ENCODE data around the gene MAD2L1BP. TPM values are rescaled to one million over a fixed set of nuclear protein-coding genes. Genes with fewer than 3 reads are reported as not detected.

Gene MAD2L1BP
- total RNA-seq, 4 donors from 2014 or later, result 20.8 to 31.1 (median 27.7) TPM

DNA sequence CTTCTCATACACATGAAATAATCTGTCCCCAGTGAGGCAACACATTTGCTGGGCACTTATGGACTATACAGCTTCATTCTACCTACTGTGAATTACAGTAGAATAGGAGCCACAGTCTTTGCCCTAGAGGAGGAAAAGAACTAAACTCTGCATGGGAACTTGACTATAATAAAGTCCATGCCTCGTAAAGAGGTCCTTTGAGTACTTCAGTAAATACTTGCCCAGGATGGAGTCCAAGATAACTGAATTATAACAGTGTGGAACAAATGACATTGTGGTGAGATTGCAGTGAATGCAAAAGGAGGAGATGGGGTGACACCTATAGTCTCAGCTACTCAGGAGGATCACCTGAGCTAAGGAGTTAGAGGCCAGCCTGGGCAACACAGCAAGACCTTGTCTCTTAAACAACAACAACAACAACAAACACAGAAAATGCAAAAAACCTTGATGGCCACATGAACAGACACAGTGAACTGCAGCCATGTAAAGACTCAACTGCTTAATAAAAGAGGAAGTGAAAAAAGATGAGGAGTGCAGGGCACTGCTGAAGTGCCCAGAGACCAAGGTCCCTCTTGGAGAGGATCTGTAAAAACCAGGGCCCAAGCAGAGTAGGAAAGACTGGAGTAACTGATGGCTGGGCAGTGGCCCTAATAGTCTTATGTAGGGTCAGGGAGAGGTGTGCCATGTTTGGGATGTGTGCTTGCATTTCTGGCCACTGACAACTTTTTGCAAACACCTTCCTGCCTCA lies 48.2 kb downstream of the MAD2L1BP start:
- no peak for DNase-seq (ENCODE audit: low spot score in 2 of 2)
- WGBS, 2 donors, result 71 to 81% methylated on average over 1 of the region's 1 CpG

DNA sequence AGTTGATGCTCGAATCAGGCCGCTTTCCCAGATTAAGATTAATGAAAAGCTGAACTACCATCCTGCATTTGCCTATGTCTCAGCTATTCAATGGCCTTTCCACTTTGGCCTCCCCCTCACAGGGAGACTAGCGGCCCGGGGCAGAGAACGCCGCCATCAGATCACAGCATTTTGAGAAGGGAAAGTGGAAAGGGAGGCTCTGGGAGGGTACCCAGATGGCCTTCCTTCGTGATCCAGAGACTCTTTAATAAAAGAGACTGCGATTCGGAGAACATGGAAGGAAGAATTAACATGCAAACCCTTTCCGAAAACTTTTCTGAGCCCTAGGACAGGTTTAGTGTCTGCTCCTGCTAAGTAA lies 51.4 kb downstream of the MAD2L1BP start:
- peak overlapping the region; percentile 94 for H3K4me3 ChIP-seq (ENCODE audit: low read depth, poor library complexity, severe bottlenecking)
- intact Hi-C loops (cut with DNase I; ENCODE audit: low total_unique reads), result no loop called here
- DNase-seq (ENCODE audit: low spot score in 2 of 2), result no peak
- 6 to 11% methylated on average over 10 of the region's 10 CpGs for WGBS, 2 donors
- no peak for TF ChIP-seq POLR2A (IDR thresholded peaks at IDR 0.05)
- TF ChIP-seq, protein P1, sequence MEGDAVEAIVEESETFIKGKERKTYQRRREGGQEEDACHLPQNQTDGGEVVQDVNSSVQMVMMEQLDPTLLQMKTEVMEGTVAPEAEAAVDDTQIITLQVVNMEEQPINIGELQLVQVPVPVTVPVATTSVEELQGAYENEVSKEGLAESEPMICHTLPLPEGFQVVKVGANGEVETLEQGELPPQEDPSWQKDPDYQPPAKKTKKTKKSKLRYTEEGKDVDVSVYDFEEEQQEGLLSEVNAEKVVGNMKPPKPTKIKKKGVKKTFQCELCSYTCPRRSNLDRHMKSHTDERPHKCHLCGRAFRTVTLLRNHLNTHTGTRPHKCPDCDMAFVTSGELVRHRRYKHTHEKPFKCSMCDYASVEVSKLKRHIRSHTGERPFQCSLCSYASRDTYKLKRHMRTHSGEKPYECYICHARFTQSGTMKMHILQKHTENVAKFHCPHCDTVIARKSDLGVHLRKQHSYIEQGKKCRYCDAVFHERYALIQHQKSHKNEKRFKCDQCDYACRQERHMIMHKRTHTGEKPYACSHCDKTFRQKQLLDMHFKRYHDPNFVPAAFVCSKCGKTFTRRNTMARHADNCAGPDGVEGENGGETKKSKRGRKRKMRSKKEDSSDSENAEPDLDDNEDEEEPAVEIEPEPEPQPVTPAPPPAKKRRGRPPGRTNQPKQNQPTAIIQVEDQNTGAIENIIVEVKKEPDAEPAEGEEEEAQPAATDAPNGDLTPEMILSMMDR (IDR thresholded peaks at IDR 0.05), result no peak

More for the DNA sequence above, 48.2 kb downstream of the MAD2L1BP start:
- no peak for TF ChIP-seq POLR2A (IDR thresholded peaks at IDR 0.05)
- TF ChIP-seq, protein P1 (IDR thresholded peaks at IDR 0.05), result no peak
- no peak overlapping the region for H3K4me3 ChIP-seq (ENCODE audit: low read depth, poor library complexity, severe bottlenecking)
- intact Hi-C loops (cut with DNase I; ENCODE audit: low total_unique reads), result no loop called here

DNA sequence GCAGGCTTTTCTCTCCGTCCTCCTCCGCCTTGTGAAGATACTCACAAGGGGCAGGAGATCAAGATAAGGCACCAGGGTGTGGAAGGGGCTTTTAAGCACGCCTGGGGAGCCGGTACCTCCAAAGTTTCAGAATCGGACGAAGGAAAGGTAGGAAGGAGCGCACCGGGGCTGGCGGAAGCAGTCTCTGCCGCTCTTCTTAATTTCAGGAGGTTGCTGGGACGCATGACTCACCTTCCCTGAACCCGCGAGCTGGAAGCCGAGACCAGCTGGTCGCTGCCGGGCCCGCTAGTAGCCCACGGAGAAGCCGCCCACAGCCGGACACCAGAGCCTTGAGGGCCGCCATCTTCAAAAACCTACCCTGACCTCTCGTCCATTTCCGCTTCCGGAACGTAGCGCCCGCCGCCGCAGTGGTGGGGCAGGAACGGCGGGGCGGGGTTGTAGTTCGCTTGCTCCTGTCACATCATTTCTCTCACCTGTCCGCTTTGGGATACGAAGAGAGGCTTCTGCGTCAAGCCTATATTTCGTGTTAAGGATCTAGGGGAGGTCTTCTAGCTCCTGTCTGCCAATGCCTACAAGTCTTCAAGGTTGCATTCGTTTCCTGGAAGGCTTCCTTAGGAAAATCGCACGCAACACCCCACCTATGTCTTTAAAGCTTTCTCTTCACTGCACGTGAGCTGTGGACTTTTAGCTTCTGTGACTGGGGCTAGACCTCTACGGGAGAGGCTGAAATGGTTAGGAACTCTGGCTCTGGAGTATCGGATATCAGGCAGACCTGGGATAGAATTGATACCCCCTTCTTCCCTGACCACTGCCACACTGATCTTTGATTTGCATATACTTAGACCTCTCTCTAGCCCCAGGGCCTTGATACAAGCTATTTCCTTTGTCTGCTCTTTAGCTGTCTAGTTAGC lies 52.1 kb downstream of the MAD2L1BP start, which contains the start of gene MRPS18A:
Gene MRPS18A (minus strand): TSS at position 355 of the 911 bp plus-strand sequence. CDS start 12 bp downstream, at position 343.
- H3K4me3 ChIP-seq (ENCODE audit: low read depth, poor library complexity, severe bottlenecking), result peak within 1 kb of the TSS; percentile 94
- intact Hi-C loops (cut with DNase I; ENCODE audit: low total_unique reads), result no loop called here
- TF ChIP-seq, protein P1 (IDR thresholded peaks at IDR 0.05), result no peak
- TF ChIP-seq POLR2A (IDR thresholded peaks at IDR 0.05), result no peak
- 1 to 3% methylated on average over 41 to 43 of the region's 43 CpGs for WGBS, 2 donors
- DNase-seq (ENCODE audit: low spot score in 2 of 2), result peak; percentile 73 to 96

DNA sequence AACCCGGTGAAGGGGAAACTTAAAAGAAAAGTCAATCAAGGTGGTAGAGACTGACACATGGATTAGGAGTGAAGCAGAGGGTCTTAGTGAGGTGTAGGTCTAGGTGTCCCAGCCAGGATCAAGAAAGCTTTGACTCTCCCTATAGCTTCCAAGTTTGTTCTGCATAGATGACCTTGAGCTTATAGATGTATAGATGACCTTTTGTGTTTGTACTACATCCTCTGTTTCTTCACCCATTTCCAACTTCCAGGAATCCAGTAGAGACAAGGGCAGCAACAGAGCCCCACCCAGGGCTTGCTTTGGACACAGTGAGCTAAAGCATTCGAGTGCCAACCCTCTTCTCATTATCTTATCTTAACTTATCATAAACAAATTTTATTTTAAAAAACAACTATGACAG lies 53.8 kb downstream of the MAD2L1BP start:
- 77 to 83% methylated on average over 2 of the region's 2 CpGs for WGBS, 2 donors
- DNase-seq (ENCODE audit: low spot score in 2 of 2), result no peak
- intact Hi-C loops (cut with DNase I; ENCODE audit: low total_unique reads), result no loop called here
- TF ChIP-seq, protein P1 (IDR thresholded peaks at IDR 0.05), result no peak
- no peak for TF ChIP-seq POLR2A (IDR thresholded peaks at IDR 0.05)
- H3K4me3 ChIP-seq (ENCODE audit: low read depth, poor library complexity, severe bottlenecking), result no peak overlapping the region

Other genes starting within 250 kb of the MAD2L1BP start
- gene ABCC10, start 208.3 kb upstream of the MAD2L1BP start, total RNA-seq, result 10 to 100 TPM in 3 of 4 donors, 1 to 10 TPM in 1; 9.4 to 17.9 (median 15.9) TPM
- 10 to 100 TPM; 29.3 to 55.0 (median 39.4) TPM for gene DLK2, start 180.3 kb upstream of the MAD2L1BP start, total RNA-seq
- gene TJAP1, start 158.3 kb upstream of the MAD2L1BP start, total RNA-seq, result 10 to 100 TPM; 15.9 to 30.4 (median 23.8) TPM
- under 1 TPM in 3 of 4 donors, not detected in 1; 0.36 to 0.53 (median 0.44) TPM for gene LRRC73, start 125.5 kb upstream of the MAD2L1BP start, total RNA-seq
- gene YIPF3, start 118.9 kb upstream of the MAD2L1BP start, total RNA-seq, result 100 to 1,000 TPM in 1 of 4 donors, 10 to 100 TPM in 3; 82.6 to 119 (median 89.0) TPM
- gene POLR1C, start 118.8 kb upstream of the MAD2L1BP start, total RNA-seq, result 10 to 100 TPM; 29.7 to 38.0 (median 32.4) TPM
- 10 to 100 TPM; 24.0 to 30.4 (median 27.3) TPM for gene XPO5, start 59.8 kb upstream of the MAD2L1BP start, total RNA-seq
- 10 to 100 TPM; 13.0 to 28.2 (median 15.7) TPM for gene POLH, start 59.7 kb upstream of the MAD2L1BP start, total RNA-seq
- 10 to 100 TPM; 31.1 to 39.9 (median 36.0) TPM for gene GTPBP2, start 6.6 kb upstream of the MAD2L1BP start, total RNA-seq
- gene RSPH9, start 9.2 kb downstream of the MAD2L1BP start, total RNA-seq, result under 1 TPM in 2 of 4 donors, not detected in 2; 0.17 to 0.42 TPM
- 10 to 100 TPM; 42.5 to 56.2 (median 50.9) TPM for gene MRPS18A, start 52.0 kb downstream of the MAD2L1BP start, total RNA-seq
- gene VEGFA, start 134.4 kb downstream of the MAD2L1BP start, total RNA-seq, result 10 to 100 TPM; 36.2 to 91.3 (median 70.4) TPM